GM12878 (cell line): ENCODE data around the gene CLEC17A. TPM values are rescaled to one million over a fixed set of nuclear protein-coding genes. Genes with fewer than 3 reads are reported as not detected.

Source experiments
- ATF2 ChIP-seq: IDR thresholded peaks from 2 replicates; pipeline ENCODE4 v1.6.1; 2012; ENCODE audit warnings: low read length, inconsistent platforms
- BRCA1 ChIP-seq: IDR thresholded peaks from 2 replicates; pipeline ENCODE4 v1.6.1; 2011; ENCODE audit warnings: low read depth, low read length, improper control_type of control experiment
- CBFB ChIP-seq: IDR thresholded peaks from 2 replicates; pipeline ENCODE4 v1.6.1; 2016; ENCODE audit warnings: antibody characterized with exemption, low read depth
- EED ChIP-seq: sonication (generic); IDR thresholded peaks from 2 replicates; pipeline ENCODE4 v1.6.1; 2016; ENCODE audit warnings: antibody characterized with exemption, low read depth
- EGR1 ChIP-seq, 2 experiments: IDR thresholded peaks; 1 replicate in 1 of 2; 2 replicates in 1 of 2; pipeline ENCODE4 v1.6.1; 2011 to 2012; ENCODE audit warnings: low read depth in 2 of 2, low read length in 2 of 2, borderline replicate concordance in 1 of 2, mild to moderate bottlenecking in 1 of 2, moderate library complexity in 1 of 2
- FOXK2 ChIP-seq: fragments of 450-650 bp; IDR thresholded peaks from 2 replicates; pipeline ENCODE4 v1.6.1; 2017; ENCODE audit warnings: mild to moderate bottlenecking, moderate library complexity
- GABPA ChIP-seq: IDR thresholded peaks from 2 replicates; pipeline ENCODE4 v1.6.1; 2014; ENCODE audit warnings: antibody characterized with exemption, low read depth, mild to moderate bottlenecking, inconsistent platforms
- GATAD2B ChIP-seq: fragments of 450-650 bp; conservative IDR thresholded peaks from 2 replicates; pipeline ENCODE4 v1.6.1; 2017; ENCODE audit warnings: low read depth, mild to moderate bottlenecking, moderate library complexity
- HDGF ChIP-seq: fragments of 450-650 bp; IDR thresholded peaks from 2 replicates; pipeline ENCODE4 v1.6.1; 2016; ENCODE audit warnings: antibody characterized with exemption
- IRF3 ChIP-seq: fragments of 450-650 bp; IDR thresholded peaks from 2 replicates; pipeline ENCODE4 v1.6.1; 2014; ENCODE audit warnings: mild to moderate bottlenecking
- IRF5 ChIP-seq: fragments of 450-650 bp; IDR thresholded peaks from 2 replicates; pipeline ENCODE4 v1.6.1; 2017; ENCODE audit warnings: borderline replicate concordance
- MEF2B ChIP-seq: fragments of 450-650 bp; IDR thresholded peaks from 2 replicates; pipeline ENCODE4 v1.6.1; 2018; ENCODE audit warnings: mild to moderate bottlenecking, moderate library complexity; ENCODE audit not compliant: partially characterized antibody, poor library complexity, severe bottlenecking
- MYB ChIP-seq: fragments of 150-350 bp; IDR thresholded peaks from 2 replicates; pipeline ENCODE4 v1.6.1; 2014; ENCODE audit warnings: mild to moderate bottlenecking, low read depth, low read length, borderline replicate concordance
- NKRF ChIP-seq: fragments of 450-650 bp; conservative IDR thresholded peaks from 2 replicates; pipeline ENCODE4 v1.6.1; 2017; ENCODE audit warnings: mild to moderate bottlenecking, moderate library complexity
- POLR2A ChIP-seq: IDR thresholded peaks from 2 replicates; pipeline ENCODE4 v1.6.1; 2011; ENCODE audit warnings: low read depth, mild to moderate bottlenecking, low read length
- SUZ12 ChIP-seq: fragments of 200-600 bp; sonication (generic); IDR thresholded peaks from one replicate; pipeline ENCODE4 v1.6.1; 2018; ENCODE audit warnings: antibody characterized with exemption, mild to moderate bottlenecking; ENCODE audit not compliant: unreplicated experiment
- TCF12 ChIP-seq: IDR thresholded peaks from 2 replicates; pipeline ENCODE4 v1.6.1; 2011; ENCODE audit warnings: low read depth, mild to moderate bottlenecking, low read length
- WRNIP1 ChIP-seq: IDR thresholded peaks from 2 replicates; pipeline ENCODE4 v1.6.1; 2011; ENCODE audit warnings: low read depth, low read length, improper control_type of control experiment, borderline replicate concordance
- ZBTB33 ChIP-seq: fragments of 450-650 bp; IDR thresholded peaks from 2 replicates; pipeline ENCODE4 v1.6.1; 2017; ENCODE audit warnings: mild to moderate bottlenecking
- ZBTB4 ChIP-seq: fragments of 450-650 bp; formaldehyde crosslinking; IDR thresholded peaks from 2 replicates; pipeline ENCODE4 v1.4.0; 2022; ENCODE audit warnings: mild to moderate bottlenecking, moderate library complexity
- polyA plus RNA-seq, 11 experiments: library from polyadenylated mRNA; depleted of rRNA in 4 of 11; unstranded in 6 of 11; stranded (reverse) in 5 of 11; fragments of >200 nt; fragmentation: Nextera tagmentation in 4 of 11; fragmentation: Illumina TruSeq in 1 of 11; extraction: Ambion mirVana in 4 of 11; extraction: Trizol in 1 of 11; gene quantifications; 1 replicate in 1 of 11; 2 replicates in 10 of 11; pipeline versions ENCODE4 v1.2.1 to v1.2.3, GENCODE V29; 2011 to 2016; ENCODE audit warnings: inconsistent platforms in 2 of 11, missing spikeins in 2 of 11, low read depth in 1 of 11
- total RNA-seq, 4 experiments: library from RNA; depleted of rRNA in 3 of 4; stranded (reverse); fragments of >200 nt in 3 of 4; fragmentation: Illumina TruSeq in 1 of 4; extraction: Trizol in 1 of 4; gene quantifications; 2 replicates each; pipeline versions ENCODE4 v1.2.1 to v1.2.3, GENCODE V29; 2013 to 2021

The CLEC17A gene
- total and polyA plus RNA-seq, 10 of the 15 experiments (the other 5 are each of a cell fraction or from before 2014, with no cell fraction given): 12.9 to 131 (median 97.3) TPM

- TF ChIP-seq IRF5 (no peak; the same call in 1 of the 2 replicates), EGR1 (IDR thresholded peaks at IDR 0.05; ENCODE audit: borderline replicate concordance in 1 of 2, low read depth in 2 of 2, low read length in 2 of 2) (peak in 1 of 2 experiments; percentile 3; a peak in 1 of 3 replicates), FOXK2 (no peak; the same call in 1 of the 2 replicates), MYB (no peak), WRNIP1 (no peak), MEF2B (peak; percentile 77), EED (peak; percentile 70; the same call in 1 of the 2 replicates), HDGF (peak; percentile 87), IRF3 (no peak), NKRF (peak; percentile 87), TCF12 (no peak), POLR2A (peak; percentile 93), CBFB (peak; percentile 74), GABPA (0 out of 2 replicates have a peak, but pooled peaks have one; percentile 42), ZBTB33 (no peak), BRCA1 (no peak), GATAD2B (peak; percentile 86), SUZ12 (no peak), ZBTB4 (no peak), ATF2 (peak; percentile 78; the same call in 1 of the 2 replicates)
These were observed at the start of gene CLEC17A (continued) for GRCh38 chr19:14582894-14583340.
